WTC11 (cell line): ENCODE results near the gene DPF1. TPM values are rescaled to one million over a fixed set of nuclear protein-coding genes. Genes with fewer than 3 reads are reported as not detected.
A peak's percentile ranks its signal among the peaks of the same experiment; 100 is the strongest.

Source experiments
- ATAC-seq: fragments of 200-7000 bp; cut with Tn5 transposase; 2 replicates; pipeline ENCODE4 v1.10.0; 2021; ENCODE audit warnings: mild to moderate bottlenecking, moderate library complexity
- CTCF ChIA-PET: fragments of 300-600 bp; sonication (Branson Sonifier 250); formaldehyde crosslinking; loops from one replicate; lab custom pipeline; 2021; ENCODE audit warnings: antibody characterized with exemption; lab: Charles Lee
- POLR2A ChIA-PET: fragments of 350-600 bp; sonication (Branson Sonifier 250); formaldehyde crosslinking; loops from one replicate; lab custom pipeline; 2021; ENCODE audit warnings: antibody characterized with exemption; lab: Charles Lee
- DNase-seq: peaks from one replicate; pipeline ENCODE4 v3.0.0; 2021; ENCODE audit warnings: low spot score
- H3K27ac Mint-ChIP-seq: 2 replicates; pipeline ENCODE4 v1.8.0; 2021; ENCODE audit warnings: mixed read lengths
- H3K27me3 Mint-ChIP-seq: 2 replicates; pipeline ENCODE4 v1.8.0; 2021; ENCODE audit warnings: low read depth, mild to moderate bottlenecking, moderate library complexity, mixed read lengths
- H3K36me3 Mint-ChIP-seq: 2 replicates; pipeline ENCODE4 v1.8.0; 2021; ENCODE audit warnings: mixed read lengths
- H3K4me1 Mint-ChIP-seq: 2 replicates; pipeline ENCODE4 v1.8.0; 2022; ENCODE audit warnings: mixed read lengths
- H3K4me3 Mint-ChIP-seq: 2 replicates; pipeline ENCODE4 v1.8.0; 2021; ENCODE audit warnings: mild to moderate bottlenecking, moderate library complexity, mixed read lengths
- H3K9me3 Mint-ChIP-seq: 2 replicates; pipeline ENCODE4 v1.8.0; 2021; ENCODE audit warnings: mixed read lengths
- ATF2 ChIP-seq: sonication (generic); formaldehyde crosslinking; IDR thresholded peaks from 2 replicates; pipeline ENCODE4 v1.8.1; 2022; ENCODE audit warnings: low read depth, missing genetic modification reagents, borderline replicate concordance
- ATF3 ChIP-seq: sonication (generic); formaldehyde crosslinking; conservative IDR thresholded peaks from 2 replicates; pipeline ENCODE4 v1.8.1; 2022; ENCODE audit warnings: mild to moderate bottlenecking, missing genetic modification reagents
- CDX4 ChIP-seq: fragments of 250-450 bp; sonication (Bioruptor Pico); IDR thresholded peaks from 2 replicates; pipeline ENCODE4 v1.9.0; 2021; ENCODE audit warnings: moderate library complexity, mild to moderate bottlenecking, inconsistent platforms, borderline replicate concordance
- CREB1 ChIP-seq: sonication (generic); formaldehyde crosslinking; IDR thresholded peaks from 2 replicates; pipeline ENCODE4 v1.8.0; 2023; ENCODE audit warnings: mild to moderate bottlenecking, missing genetic modification reagents
- CTCF ChIP-seq: fragments of 200-600 bp; IDR thresholded peaks from 2 replicates; pipeline ENCODE4 v1.8.0; 2022; ENCODE audit warnings: antibody characterized with exemption
- ELF4 ChIP-seq: sonication (generic); formaldehyde crosslinking; IDR thresholded peaks from 2 replicates; pipeline ENCODE4 v1.8.1; 2022; ENCODE audit warnings: low read depth, mild to moderate bottlenecking, moderate library complexity, missing genetic modification reagents
- EMX1 ChIP-seq: fragments of 250-450 bp; sonication (Bioruptor Pico); IDR thresholded peaks from 2 replicates; pipeline ENCODE4 v1.8.0; 2021; ENCODE audit warnings: mild to moderate bottlenecking
- GABPB1 ChIP-seq: sonication (generic); formaldehyde crosslinking; IDR thresholded peaks from 2 replicates; pipeline ENCODE4 v1.8.1; 2023; ENCODE audit warnings: mild to moderate bottlenecking, missing genetic modification reagents
- IRF1 ChIP-seq: sonication (generic); formaldehyde crosslinking; IDR thresholded peaks from 2 replicates; pipeline ENCODE4 v1.8.0; 2023; ENCODE audit warnings: missing genetic modification reagents
- MAX ChIP-seq: sonication (generic); formaldehyde crosslinking; IDR thresholded peaks from 2 replicates; pipeline ENCODE4 v1.8.0; 2022; ENCODE audit warnings: mild to moderate bottlenecking, missing genetic modification reagents
- MLX ChIP-seq: sonication (generic); formaldehyde crosslinking; IDR thresholded peaks from 2 replicates; pipeline ENCODE4 v1.8.1; 2023; ENCODE audit warnings: mild to moderate bottlenecking, missing genetic modification reagents, moderate library complexity
- MXD4 ChIP-seq: fragments of 250-450 bp; sonication (Bioruptor Pico); IDR thresholded peaks from 2 replicates; pipeline ENCODE4 v1.8.0; 2021; ENCODE audit warnings: mild to moderate bottlenecking, moderate library complexity, borderline replicate concordance
- MYBL2 ChIP-seq: sonication (generic); formaldehyde crosslinking; IDR thresholded peaks from 2 replicates; pipeline ENCODE4 v1.8.1; 2023; ENCODE audit warnings: mild to moderate bottlenecking, moderate library complexity, missing genetic modification reagents
- NR1H2 ChIP-seq: sonication (generic); formaldehyde crosslinking; IDR thresholded peaks from 2 replicates; pipeline ENCODE4 v1.9.0; 2021; ENCODE audit warnings: mild to moderate bottlenecking, moderate library complexity, missing genetic modification reagents
- PREB ChIP-seq: sonication (generic); formaldehyde crosslinking; IDR thresholded peaks from 2 replicates; pipeline ENCODE4 v1.8.1; 2022; ENCODE audit warnings: mild to moderate bottlenecking, missing genetic modification reagents, moderate library complexity, borderline replicate concordance
- RORB ChIP-seq: fragments of 250-450 bp; sonication (Bioruptor Pico); IDR thresholded peaks from 2 replicates; pipeline ENCODE4 v1.9.0; 2021; ENCODE audit warnings: mild to moderate bottlenecking
- SP1 ChIP-seq: sonication (generic); formaldehyde crosslinking; conservative IDR thresholded peaks from 2 replicates; pipeline ENCODE4 v1.8.1; 2022; ENCODE audit warnings: missing genetic modification reagents
- STAT6 ChIP-seq: sonication (generic); formaldehyde crosslinking; conservative IDR thresholded peaks from 2 replicates; pipeline ENCODE4 v1.8.1; 2023; ENCODE audit warnings: mild to moderate bottlenecking, low read depth, missing genetic modification reagents, moderate library complexity
- TCF7 ChIP-seq: sonication (generic); formaldehyde crosslinking; IDR thresholded peaks from 2 replicates; pipeline ENCODE4 v1.8.0; 2022; ENCODE audit warnings: mild to moderate bottlenecking, low read depth, missing genetic modification reagents, moderate library complexity
- ZBTB21 ChIP-seq: sonication (generic); formaldehyde crosslinking; IDR thresholded peaks from 2 replicates; pipeline ENCODE4 v1.8.1; 2023; ENCODE audit warnings: mild to moderate bottlenecking, missing genetic modification reagents, borderline replicate concordance
- ZNF423 ChIP-seq: fragments of 250-450 bp; sonication (Bioruptor Pico); IDR thresholded peaks from 2 replicates; pipeline ENCODE4 v2.1.2; 2022; ENCODE audit warnings: mild to moderate bottlenecking, moderate library complexity
- ZNF671 ChIP-seq: fragments of 250-450 bp; sonication (Bioruptor Pico); IDR thresholded peaks from 2 replicates; pipeline ENCODE4 v1.8.0; 2021; ENCODE audit warnings: mild to moderate bottlenecking
- total RNA-seq: library from RNA; stranded (reverse); gene quantifications from 3 replicates; pipeline ENCODE4 v1.2.3, GENCODE V29; 2021

The DPF1 gene
- total RNA-seq, 1 experiment from 2014 or later: 6.8 TPM

- ATAC-seq (no peak), DNase-seq (no peak)
- Mint-ChIP-seq H3K27ac (no peak overlapping the region), H3K27me3 (peaks cover 29% of the 10 kb centered on the region), H3K36me3 (no peaks in the 10 kb centered on the region), H3K9me3 (no peaks in the 10 kb centered on the region), H3K4me1 (peaks cover 8% of the 10 kb centered on the region)
- ChIA-PET POLR2A (interaction anchor here (1.0 to 1.1 kb wide), 2 partner anchors 11 to 153 kb away, joined by 3 to 8 read pairs; partner anchors contain the start of gene GGN), CTCF (interaction anchor here (0.6 to 3.4 kb wide), 15 partner anchors 10 to 153 kb away, joined by 3 to 45 read pairs (median 13); partner anchors contain the start of genes CATSPERG, GGN, KCNK6 and PPP1R14A)
- TF ChIP-seq TCF7 (CRISPR knock-in tag): no peak
- TF ChIP-seq PREB: no peak
- TF ChIP-seq STAT6: no peak
- no peak for TF ChIP-seq EMX1
- TF ChIP-seq MAX (CRISPR knock-in tag): no peak
- no peak for TF ChIP-seq ATF3 (CRISPR knock-in tag)
- TF ChIP-seq NR1H2 (CRISPR knock-in tag): no peak
- no peak for TF ChIP-seq RORB
- no peak for TF ChIP-seq MLX (CRISPR knock-in tag)
- TF ChIP-seq, all 79 proteins: peak for 0
- H3K4me3 Mint-ChIP-seq: no peak overlapping the region
These were observed 10.6 kb upstream of the DPF1 start for GRCh38 chr19:38234615-38235014.

- H3K36me3 Mint-ChIP-seq: no peaks in the 10 kb centered on the region
- H3K9me3 Mint-ChIP-seq: no peaks in the 10 kb centered on the region
- H3K4me3 Mint-ChIP-seq: no peak overlapping the region
- peaks cover 8% of the 10 kb centered on the region for H3K4me1 Mint-ChIP-seq
- TF ChIP-seq CTCF (peak; percentile 89), CREB1 (CRISPR knock-in tag) (no peak)
- POLR2A ChIA-PET: interaction anchor here (1.1 kb wide), 1 partner anchor 12 kb away, joined by 3 read pairs; no protein-coding TSS in a partner anchor
- peak; percentile 74 for ATAC-seq
- peaks cover 29% of the 10 kb centered on the region for H3K27me3 Mint-ChIP-seq
- CTCF ChIA-PET: interaction anchor here (0.6 to 3.4 kb wide), 23 partner anchors 8 to 327 kb away, joined by 3 to 45 read pairs (median 6); partner anchors contain the start of genes C19orf33, CATSPERG, FAM98C and GGN
- DNase-seq: peak; percentile 95
- H3K27ac Mint-ChIP-seq: no peak overlapping the region
These were observed 9.8 kb upstream of the DPF1 start for GRCh38 chr19:38233740-38234251.

GRCh38 chr19:38231918-38232317 is 7.9 kb upstream of the DPF1 start:
- Mint-ChIP-seq H3K27me3 (peaks cover 40% of the 10 kb centered on the region), H3K27ac (no peak overlapping the region), H3K4me3 (no peak overlapping the region), H3K4me1 (peaks cover 13% of the 10 kb centered on the region), H3K36me3 (no peaks in the 10 kb centered on the region), H3K9me3 (no peaks in the 10 kb centered on the region)
- ATAC-seq (no peak), DNase-seq (no peak)
- CTCF ChIA-PET: interaction anchor here (1.5 kb wide), 1 partner anchor 90 kb away, joined by 4 read pairs; no protein-coding TSS in a partner anchor
- POLR2A ChIA-PET: no interaction called here
- TF ChIP-seq CDX4 (CRISPR knock-in tag): no peak
- TF ChIP-seq GABPB1 (CRISPR knock-in tag): no peak
- TF ChIP-seq IRF1: no peak
- TF ChIP-seq MXD4 (CRISPR knock-in tag): no peak
- TF ChIP-seq ZBTB21 (CRISPR knock-in tag): no peak
- TF ChIP-seq ATF2 (CRISPR knock-in tag): no peak
- no peak for TF ChIP-seq ELF4 (CRISPR knock-in tag)
- TF ChIP-seq ZNF671 (CRISPR knock-in tag): no peak
- no peak for TF ChIP-seq SP1 (CRISPR knock-in tag)
- no peak for TF ChIP-seq ZNF423 (CRISPR knock-in tag)
- TF ChIP-seq TCF7 (CRISPR knock-in tag): no peak
- no peak for TF ChIP-seq MYBL2 (CRISPR knock-in tag)
